HCT116 (cell line): ENCODE data around the gene TFEB. TPM values are rescaled to one million over a fixed set of nuclear protein-coding genes. Genes with fewer than 3 reads are reported as not detected.

ENCODE experiments used
- ATAC-seq: fragments of 200-7000 bp; cut with Tn5 transposase; 2 replicates; pipeline ENCODE4 v1.9.1; 2020; ENCODE audit warnings: mild to moderate bottlenecking, moderate library complexity
- BruUV-seq: library from RNA; stranded (reverse); fragments of 400-500 nt; replicated peaks from 2 replicates; lab custom pipeline; 2021; lab: Mats Ljungman, UMichigan
- CTCF ChIA-PET: fragments of 300-600 bp; sonication (Branson Sonifier 250); formaldehyde crosslinking; loops from one replicate; lab custom pipeline; 2021; ENCODE audit warnings: antibody characterized with exemption; lab: Charles Lee
- POLR2A ChIA-PET: fragments of 300-600, 350-600 bp; sonication (Branson Sonifier 250); formaldehyde crosslinking; loops from one replicate; lab custom pipeline; 2021; ENCODE audit warnings: antibody characterized with exemption; lab: Charles Lee
- RAD21 ChIA-PET, 2 experiments: fragments of 300-600 bp; sonication (Branson Sonifier 250); formaldehyde crosslinking; loops; one replicate each; lab custom pipeline; 2023; ENCODE audit warnings: low total read pairs in 2 of 2; ENCODE audit not compliant: uncharacterized antibody in 2 of 2, unreplicated experiment in 2 of 2, low non-redundant PET in 1 of 2; lab: Charles Lee
- DNase-seq: peaks from one replicate; pipeline ENCODE4 v3.0.0-alpha.2; 2010; ENCODE audit warnings: low read depth, low spot score
- H2AFZ ChIP-seq: fragments of 200-600 bp; shearing (Covaris generic), sonication (generic); 2 replicates; pipeline ENCODE4 v1.6.1; 2017; ENCODE audit warnings: low read depth, mixed run types, mixed read lengths, antibody characterized with exemption, low read length; ENCODE audit not compliant: poor library complexity, severe bottlenecking
- H3K27ac ChIP-seq: 2 replicates; pipeline ENCODE4 v1.5.1; 2012; ENCODE audit warnings: low read depth, low read length
- H3K27me3 ChIP-seq: fragments of 200-600 bp; sonication (generic); 2 replicates; pipeline ENCODE4 v1.6.1; 2016; ENCODE audit warnings: mixed run types, low read length, mixed read lengths; ENCODE audit not compliant: insufficient read depth
- H3K36me3 ChIP-seq, 2 experiments: fragments of 200-500 bp in 1 of 2; fragments of 200-600 bp in 1 of 2; sonication (Bioruptor generic) in 1 of 2; sonication (generic) in 1 of 2; 2 replicates each; pipeline versions ENCODE4 v1.5.1 to v1.6.1; 2014 to 2016; ENCODE audit warnings: low read length in 2 of 2, inconsistent platforms in 1 of 2, mixed read lengths in 1 of 2, mixed run types in 1 of 2; ENCODE audit not compliant: insufficient read depth in 2 of 2, control insufficient read depth in 1 of 2
- H3K4me1 ChIP-seq, 2 experiments: fragments of 200-600 bp in 1 of 2; sonication (generic) in 1 of 2; 2 replicates each; pipeline versions ENCODE4 v1.5.1 to v1.6.1; 2012 to 2017; ENCODE audit warnings: low read length in 2 of 2, inconsistent platforms in 1 of 2, mild to moderate bottlenecking in 1 of 2, mixed read lengths in 1 of 2, mixed run types in 1 of 2, moderate library complexity in 1 of 2; ENCODE audit not compliant: insufficient read depth in 2 of 2, control insufficient read depth in 1 of 2
- H3K4me2 ChIP-seq: fragments of 200-600 bp; sonication (generic); 2 replicates; pipeline ENCODE4 v1.6.1; 2017; ENCODE audit warnings: mixed run types, low read length, mixed read lengths
- H3K4me3 ChIP-seq, 2 experiments: fragments of 200-600 bp in 1 of 2; sonication (generic) in 1 of 2; replicated peaks in 1 of 2; 2 replicates each; pipeline ENCODE4 v1.5.1; 2011 to 2016; ENCODE audit warnings: low read length in 2 of 2, control low read depth in 1 of 2, low read depth in 1 of 2, mild to moderate bottlenecking in 1 of 2, mixed read lengths in 1 of 2, mixed run types in 1 of 2
- H3K79me2 ChIP-seq: fragments of 200-600 bp; sonication (generic); 2 replicates; pipeline ENCODE4 v1.6.1; 2017; ENCODE audit warnings: mild to moderate bottlenecking, mixed run types, low read length, moderate library complexity, mixed read lengths; ENCODE audit not compliant: insufficient read depth
- H3K9ac ChIP-seq: fragments of 200-600 bp; sonication (generic); 2 replicates; pipeline ENCODE4 v1.6.1; 2016; ENCODE audit warnings: low read length, mixed read lengths
- H3K9me2 ChIP-seq: fragments of 200-600 bp; sonication (generic), shearing (Covaris generic); 2 replicates; pipeline ENCODE4 v1.6.1; 2017; ENCODE audit warnings: mixed run types, mild to moderate bottlenecking, moderate library complexity; ENCODE audit not compliant: insufficient read depth
- H3K9me3 ChIP-seq, 2 experiments: fragments of 200-500 bp in 1 of 2; fragments of 200-600 bp in 1 of 2; sonication (Bioruptor generic) in 1 of 2; sonication (generic) in 1 of 2; 2 replicates each; pipeline ENCODE4 v1.6.1; 2014 to 2017; ENCODE audit warnings: low read length in 2 of 2, mixed read lengths in 2 of 2, inconsistent platforms in 1 of 2, low read depth in 1 of 2, mild to moderate bottlenecking in 1 of 2, mixed run types in 1 of 2, moderate library complexity in 1 of 2; ENCODE audit not compliant: control insufficient read depth in 1 of 2, insufficient read depth in 1 of 2
- H4K20me1 ChIP-seq: fragments of 200-600 bp; sonication (generic), shearing (Covaris generic); 2 replicates; pipeline ENCODE4 v1.6.1; 2017; ENCODE audit warnings: mixed run types, mild to moderate bottlenecking, moderate library complexity; ENCODE audit not compliant: insufficient read depth
- CTCF ChIP-seq, 3 experiments: fragments of 200-600 bp in 1 of 3; sonication (generic) in 1 of 3; IDR thresholded peaks in 2 of 3; conservative IDR thresholded peaks in 1 of 3; 2 replicates each; pipeline ENCODE4 v1.5.1; 2012 to 2017; ENCODE audit warnings: low read depth in 2 of 3, low read length in 2 of 3, antibody characterized with exemption in 1 of 3, borderline replicate concordance in 1 of 3, control low read depth in 1 of 3, mild to moderate bottlenecking in 1 of 3, mixed read lengths in 1 of 3, mixed run types in 1 of 3, moderate library complexity in 1 of 3; ENCODE audit not compliant: insufficient read depth in 1 of 3
- ELF1 ChIP-seq: IDR thresholded peaks from 2 replicates; pipeline ENCODE4 v1.6.1; 2012; ENCODE audit warnings: low read depth, borderline replicate concordance
- EZH2 ChIP-seq: fragments of 200-600 bp; sonication (generic); IDR thresholded peaks from 2 replicates; pipeline ENCODE4 v1.6.1; 2017; ENCODE audit warnings: antibody characterized with exemption, mixed run types
- EZH2phosphoT487 ChIP-seq: fragments of 200-600 bp; IDR thresholded peaks from 2 replicates; pipeline ENCODE4 v1.6.1; 2018; ENCODE audit warnings: antibody characterized with exemption, borderline replicate concordance
- FOSL1 ChIP-seq: IDR thresholded peaks from 2 replicates; pipeline ENCODE4 v1.6.1; 2012; ENCODE audit warnings: low read depth
- POLR2A ChIP-seq: IDR thresholded peaks from 2 replicates; pipeline ENCODE4 v1.7.0; 2011; ENCODE audit warnings: borderline replicate concordance; ENCODE audit not compliant: insufficient read depth, insufficient read length; ENCODE audit errors: extremely low read depth
- RAD21 ChIP-seq: IDR thresholded peaks from 2 replicates; pipeline ENCODE4 v1.6.1; 2012; ENCODE audit warnings: low read depth, mild to moderate bottlenecking
- SP1 ChIP-seq: IDR thresholded peaks from 2 replicates; pipeline ENCODE4 v1.6.1; 2012; ENCODE audit warnings: low read depth
- SRF ChIP-seq: IDR thresholded peaks from 2 replicates; pipeline ENCODE4 v1.6.1; 2012; ENCODE audit warnings: low read depth
- TCF7L2 ChIP-seq: IDR thresholded peaks from 2 replicates; pipeline ENCODE4 v1.7.0; 2011; ENCODE audit warnings: borderline replicate concordance, inconsistent platforms; ENCODE audit not compliant: insufficient read depth, insufficient read length; ENCODE audit errors: extremely low read depth
- YY1 ChIP-seq: IDR thresholded peaks from 2 replicates; pipeline ENCODE4 v1.6.1; 2011; ENCODE audit warnings: low read length, low read depth, moderate library complexity, mild to moderate bottlenecking; ENCODE audit not compliant: insufficient replicate concordance; ENCODE audit errors: extremely low read depth
- ZBTB33 ChIP-seq: IDR thresholded peaks from 2 replicates; pipeline ENCODE4 v1.6.1; 2011; ENCODE audit warnings: mild to moderate bottlenecking, low read length, moderate library complexity; ENCODE audit not compliant: insufficient replicate concordance; ENCODE audit errors: extremely low read depth
- ZNF274 ChIP-seq: fragments of 200-500 bp; sonication (Bioruptor generic); IDR thresholded peaks from 2 replicates; pipeline ENCODE4 v1.6.1; 2014; ENCODE audit warnings: mild to moderate bottlenecking, low read depth, low read length, inconsistent platforms
- intact Hi-C: fragments of 100-400 bp; cut with micrococcal nuclease; formaldehyde crosslinking; loops from 2 replicates; pipeline ENCODE4 v1.10.0; 2022
- total RNA-seq: library from RNA; stranded (reverse); gene quantifications from one replicate; pipeline ENCODE4 v1.2.1, GENCODE V29; 2021; ENCODE audit not compliant: unreplicated experiment
- TF ChIP-seq, protein P1 (sequence below): IDR thresholded peaks from 2 replicates; pipeline ENCODE4 v1.6.1; 2012; ENCODE audit warnings: low read depth
- TF ChIP-seq, protein P2 (sequence below): IDR thresholded peaks from 2 replicates; pipeline ENCODE4 v1.6.1; 2012
- TF ChIP-seq, protein P3 (sequence below): IDR thresholded peaks from 2 replicates; pipeline ENCODE4 v1.6.1; 2012

TFEB gene
- total RNA-seq, 1 experiment from 2014 or later: 4.8 TPM

DNA sequence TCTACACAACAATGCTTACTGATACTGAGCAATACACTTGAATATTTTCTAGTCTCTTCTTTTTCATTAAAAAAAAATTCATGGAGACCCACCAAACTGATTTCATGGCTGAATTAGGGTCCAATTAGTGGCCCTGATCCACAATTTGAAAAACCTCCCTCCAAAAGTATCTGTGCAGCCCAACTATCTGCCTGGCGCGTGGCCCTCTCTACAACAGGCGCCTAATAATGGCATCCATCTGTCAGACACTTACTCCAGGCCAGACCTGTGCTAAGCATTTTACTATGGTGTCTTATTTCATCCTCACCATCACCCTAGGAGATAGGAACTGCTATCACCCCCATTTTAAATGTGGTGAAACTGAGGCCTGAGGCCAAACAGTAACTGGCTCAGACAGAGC lies 14.0 kb downstream of the TFEB start:
- H3K9me2 ChIP-seq: no peaks in the 10 kb centered on the region
- H3K9me3 ChIP-seq: no peaks in the 10 kb centered on the region
- no peak overlapping the region for H3K4me3 ChIP-seq
- ChIA-PET POLR2A (no interaction called here), CTCF (no interaction called here), RAD21 (no interaction called here)
- no peaks in the 10 kb centered on the region for H3K79me2 ChIP-seq
- H3K4me1 ChIP-seq: peaks cover 2 to 8% of the 10 kb centered on the region in 2 experiments; a peak in 3 of 4 replicates
- TF ChIP-seq, protein P1, sequence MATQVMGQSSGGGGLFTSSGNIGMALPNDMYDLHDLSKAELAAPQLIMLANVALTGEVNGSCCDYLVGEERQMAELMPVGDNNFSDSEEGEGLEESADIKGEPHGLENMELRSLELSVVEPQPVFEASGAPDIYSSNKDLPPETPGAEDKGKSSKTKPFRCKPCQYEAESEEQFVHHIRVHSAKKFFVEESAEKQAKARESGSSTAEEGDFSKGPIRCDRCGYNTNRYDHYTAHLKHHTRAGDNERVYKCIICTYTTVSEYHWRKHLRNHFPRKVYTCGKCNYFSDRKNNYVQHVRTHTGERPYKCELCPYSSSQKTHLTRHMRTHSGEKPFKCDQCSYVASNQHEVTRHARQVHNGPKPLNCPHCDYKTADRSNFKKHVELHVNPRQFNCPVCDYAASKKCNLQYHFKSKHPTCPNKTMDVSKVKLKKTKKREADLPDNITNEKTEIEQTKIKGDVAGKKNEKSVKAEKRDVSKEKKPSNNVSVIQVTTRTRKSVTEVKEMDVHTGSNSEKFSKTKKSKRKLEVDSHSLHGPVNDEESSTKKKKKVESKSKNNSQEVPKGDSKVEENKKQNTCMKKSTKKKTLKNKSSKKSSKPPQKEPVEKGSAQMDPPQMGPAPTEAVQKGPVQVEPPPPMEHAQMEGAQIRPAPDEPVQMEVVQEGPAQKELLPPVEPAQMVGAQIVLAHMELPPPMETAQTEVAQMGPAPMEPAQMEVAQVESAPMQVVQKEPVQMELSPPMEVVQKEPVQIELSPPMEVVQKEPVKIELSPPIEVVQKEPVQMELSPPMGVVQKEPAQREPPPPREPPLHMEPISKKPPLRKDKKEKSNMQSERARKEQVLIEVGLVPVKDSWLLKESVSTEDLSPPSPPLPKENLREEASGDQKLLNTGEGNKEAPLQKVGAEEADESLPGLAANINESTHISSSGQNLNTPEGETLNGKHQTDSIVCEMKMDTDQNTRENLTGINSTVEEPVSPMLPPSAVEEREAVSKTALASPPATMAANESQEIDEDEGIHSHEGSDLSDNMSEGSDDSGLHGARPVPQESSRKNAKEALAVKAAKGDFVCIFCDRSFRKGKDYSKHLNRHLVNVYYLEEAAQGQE: no peak
- no peak for TF ChIP-seq ELF1
- TF ChIP-seq, protein P2, sequence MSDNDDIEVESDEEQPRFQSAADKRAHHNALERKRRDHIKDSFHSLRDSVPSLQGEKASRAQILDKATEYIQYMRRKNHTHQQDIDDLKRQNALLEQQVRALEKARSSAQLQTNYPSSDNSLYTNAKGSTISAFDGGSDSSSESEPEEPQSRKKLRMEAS: no peak
- no peak for TF ChIP-seq YY1
- no peak for TF ChIP-seq CTCF (IDR thresholded peaks at IDR 0.05 in 2 of 3, conservative IDR thresholded peaks at IDR 0.05 in 1 of 3; ENCODE audit: borderline replicate concordance in 1 of 3, insufficient read depth in 1 of 3, low read depth in 2 of 3, low read length in 2 of 3)
- no peak for TF ChIP-seq ZBTB33
- TF ChIP-seq, protein P3, sequence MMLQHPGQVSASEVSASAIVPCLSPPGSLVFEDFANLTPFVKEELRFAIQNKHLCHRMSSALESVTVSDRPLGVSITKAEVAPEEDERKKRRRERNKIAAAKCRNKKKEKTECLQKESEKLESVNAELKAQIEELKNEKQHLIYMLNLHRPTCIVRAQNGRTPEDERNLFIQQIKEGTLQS: no peak
- TF ChIP-seq RAD21: no peak
- TF ChIP-seq POLR2A: no peak
- TF ChIP-seq FOSL1: no peak
- no peak for TF ChIP-seq TCF7L2
- no peak for TF ChIP-seq EZH2phosphoT487
- no peak for TF ChIP-seq ZNF274
- TF ChIP-seq SRF: no peak
- TF ChIP-seq EZH2: no peak
- no peak for TF ChIP-seq SP1
- H3K36me3 ChIP-seq: no peaks in the 10 kb centered on the region
- H3K4me2 ChIP-seq: no peak overlapping the region
- ATAC-seq: no peak
- DNase-seq: no peak
- H3K27me3 ChIP-seq: no peaks in the 10 kb centered on the region
- no peak overlapping the region for H3K9ac ChIP-seq
- no peak overlapping the region for H2AFZ ChIP-seq
- intact Hi-C loops: no loop called here
- no peak overlapping the region for H3K27ac ChIP-seq
- no TSS peak for BruUV-seq
- H4K20me1 ChIP-seq: no peaks in the 10 kb centered on the region
